Measurements from ENCODE around the gene ALOXE3.

- TF ChIP-seq GATA3 (IDR thresholded peaks at IDR 0.05; ENCODE audit: low read depth, low read length) (no peak), GATA2 (IDR thresholded peaks at IDR 0.05; ENCODE audit: low read depth, low read length) (no peak)
Observed at GRCh38 chr17:8146381-8147140, 28.2 kb upstream of the ALOXE3 start.

Data from SH-SY5Y (cell line).